SK-N-SH treated with all-trans-retinoic acid at 6 μM for 48 hours (cell line): Measurements from ENCODE around the gene ADM5.

Source experiments
- ATAC-seq: fragments of 200-7000 bp; cut with Tn5 transposase; 3 replicates; pipeline ENCODE4 v1.9.1; 2020; ENCODE audit warnings: mild to moderate bottlenecking, moderate library complexity
- BACH2 ChIP-seq: fragments of 250-450 bp; sonication (Bioruptor Pico); IDR thresholded peaks from 2 replicates; pipeline ENCODE4 v1.9.0; 2021; ENCODE audit warnings: mild to moderate bottlenecking, borderline replicate concordance
- ESRRG ChIP-seq: fragments of 250-450 bp; sonication (Bioruptor Pico); IDR thresholded peaks from 2 replicates; pipeline ENCODE4 v1.6.1; 2021; ENCODE audit warnings: mild to moderate bottlenecking
- GLIS3 ChIP-seq: fragments of 250-450 bp; sonication (Bioruptor Pico); IDR thresholded peaks from 2 replicates; pipeline ENCODE4 v1.5.0; 2020; ENCODE audit warnings: mild to moderate bottlenecking, moderate library complexity
- ISL1 ChIP-seq: fragments of 250-450 bp; sonication (Bioruptor Pico); IDR thresholded peaks from 2 replicates; pipeline ENCODE4 v2.1.2; 2022; ENCODE audit warnings: mild to moderate bottlenecking, moderate library complexity
- OSR1 ChIP-seq: fragments of 250-450 bp; sonication (Bioruptor Pico); IDR thresholded peaks from 2 replicates; pipeline ENCODE4 v1.8.0; 2022; ENCODE audit warnings: moderate library complexity, mild to moderate bottlenecking, inconsistent platforms
- RARB ChIP-seq: fragments of 250-450 bp; sonication (Bioruptor Pico); IDR thresholded peaks from 2 replicates; pipeline ENCODE4 v1.8.0; 2021; ENCODE audit warnings: mild to moderate bottlenecking, moderate library complexity
- SNAI2 ChIP-seq: fragments of 250-450 bp; sonication (Bioruptor Pico); IDR thresholded peaks from 2 replicates; pipeline ENCODE4 v1.5.0; 2020; ENCODE audit warnings: mild to moderate bottlenecking, moderate library complexity
- TCF4 ChIP-seq: fragments of 250-450 bp; sonication (Bioruptor Pico); IDR thresholded peaks from 2 replicates; pipeline ENCODE4 v1.8.0; 2021; ENCODE audit warnings: mild to moderate bottlenecking, moderate library complexity, borderline replicate concordance
- TOX ChIP-seq: fragments of 250-450 bp; sonication (Bioruptor Pico); IDR thresholded peaks from 2 replicates; pipeline ENCODE4 v1.8.0; 2021; ENCODE audit warnings: mild to moderate bottlenecking, moderate library complexity, borderline replicate concordance
- ZFP3 ChIP-seq: fragments of 250-450 bp; sonication (Bioruptor Pico); IDR thresholded peaks from 2 replicates; pipeline ENCODE4 v1.5.0; 2020; ENCODE audit warnings: mild to moderate bottlenecking, moderate library complexity
- ZFP30 ChIP-seq: fragments of 450-650 bp; formaldehyde crosslinking; IDR thresholded peaks from 2 replicates; pipeline ENCODE4 v1.5.0; 2022; ENCODE audit warnings: mild to moderate bottlenecking, moderate library complexity
- ZNF565 ChIP-seq: fragments of 450-650 bp; formaldehyde crosslinking; conservative IDR thresholded peaks from 2 replicates; pipeline ENCODE4 v1.5.0; 2020; ENCODE audit warnings: low read depth, mild to moderate bottlenecking, moderate library complexity
- ZNF70 ChIP-seq: fragments of 450-650 bp; formaldehyde crosslinking; IDR thresholded peaks from 2 replicates; pipeline ENCODE4 v1.5.0; 2020; ENCODE audit warnings: mild to moderate bottlenecking, moderate library complexity
- ZNF8 ChIP-seq: fragments of 450-650 bp; formaldehyde crosslinking; IDR thresholded peaks from 2 replicates; pipeline ENCODE4 v1.5.0; 2020; ENCODE audit warnings: mild to moderate bottlenecking, moderate library complexity
- TF ChIP-seq, protein P1 (sequence below): fragments of 250-450 bp; sonication (Bioruptor Pico); IDR thresholded peaks from 2 replicates; pipeline ENCODE4 v1.5.1; 2021; ENCODE audit warnings: mild to moderate bottlenecking, moderate library complexity
- TF ChIP-seq, protein P2 (sequence below): fragments of 250-450 bp; sonication (Bioruptor Pico); IDR thresholded peaks from 2 replicates; pipeline ENCODE4 v1.8.0; 2021; ENCODE audit warnings: low read depth, mild to moderate bottlenecking, moderate library complexity, borderline replicate concordance
- TF ChIP-seq, protein P3 (sequence below): fragments of 250-450 bp; sonication (Bioruptor Pico); IDR thresholded peaks from 2 replicates; pipeline ENCODE4 v1.8.0; 2020; ENCODE audit warnings: mild to moderate bottlenecking, moderate library complexity, borderline replicate concordance

The ADM5 gene

DNA sequence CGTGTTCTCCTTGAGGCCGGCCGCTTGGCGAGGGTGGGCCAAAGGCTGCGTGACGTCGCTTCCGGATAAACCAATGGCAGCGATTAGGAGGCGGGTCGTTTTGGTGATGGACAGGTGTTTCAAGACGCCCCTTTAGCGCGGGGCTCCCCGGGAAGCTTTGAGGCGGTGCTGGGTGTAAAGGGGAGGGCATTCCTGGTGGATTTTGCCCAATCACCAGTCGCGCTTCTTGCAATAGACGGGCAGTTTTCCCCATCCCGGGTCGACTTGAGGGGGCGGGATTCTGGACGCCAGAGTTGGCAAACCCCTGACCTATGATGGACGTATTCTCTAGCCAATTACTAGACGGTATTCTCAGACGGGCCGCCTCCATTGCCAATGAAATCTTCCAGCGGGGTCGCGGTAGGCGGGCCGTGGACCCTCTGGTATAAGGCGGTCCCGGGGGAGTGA is 12.6 kb upstream of the ADM5 start:
- no peak for TF ChIP-seq ZNF565 (CRISPR knock-in tag)
- no peak for TF ChIP-seq OSR1 (CRISPR knock-in tag)
- TF ChIP-seq, protein P1, sequence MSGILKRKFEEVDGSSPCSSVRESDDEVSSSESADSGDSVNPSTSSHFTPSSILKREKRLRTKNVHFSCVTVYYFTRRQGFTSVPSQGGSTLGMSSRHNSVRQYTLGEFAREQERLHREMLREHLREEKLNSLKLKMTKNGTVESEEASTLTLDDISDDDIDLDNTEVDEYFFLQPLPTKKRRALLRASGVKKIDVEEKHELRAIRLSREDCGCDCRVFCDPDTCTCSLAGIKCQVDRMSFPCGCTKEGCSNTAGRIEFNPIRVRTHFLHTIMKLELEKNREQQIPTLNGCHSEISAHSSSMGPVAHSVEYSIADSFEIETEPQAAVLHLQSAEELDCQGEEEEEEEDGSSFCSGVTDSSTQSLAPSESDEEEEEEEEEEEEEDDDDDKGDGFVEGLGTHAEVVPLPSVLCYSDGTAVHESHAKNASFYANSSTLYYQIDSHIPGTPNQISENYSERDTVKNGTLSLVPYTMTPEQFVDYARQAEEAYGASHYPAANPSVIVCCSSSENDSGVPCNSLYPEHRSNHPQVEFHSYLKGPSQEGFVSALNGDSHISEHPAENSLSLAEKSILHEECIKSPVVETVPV = no peak
- no peak for TF ChIP-seq SNAI2 (CRISPR knock-in tag)
- TF ChIP-seq, protein P2, sequence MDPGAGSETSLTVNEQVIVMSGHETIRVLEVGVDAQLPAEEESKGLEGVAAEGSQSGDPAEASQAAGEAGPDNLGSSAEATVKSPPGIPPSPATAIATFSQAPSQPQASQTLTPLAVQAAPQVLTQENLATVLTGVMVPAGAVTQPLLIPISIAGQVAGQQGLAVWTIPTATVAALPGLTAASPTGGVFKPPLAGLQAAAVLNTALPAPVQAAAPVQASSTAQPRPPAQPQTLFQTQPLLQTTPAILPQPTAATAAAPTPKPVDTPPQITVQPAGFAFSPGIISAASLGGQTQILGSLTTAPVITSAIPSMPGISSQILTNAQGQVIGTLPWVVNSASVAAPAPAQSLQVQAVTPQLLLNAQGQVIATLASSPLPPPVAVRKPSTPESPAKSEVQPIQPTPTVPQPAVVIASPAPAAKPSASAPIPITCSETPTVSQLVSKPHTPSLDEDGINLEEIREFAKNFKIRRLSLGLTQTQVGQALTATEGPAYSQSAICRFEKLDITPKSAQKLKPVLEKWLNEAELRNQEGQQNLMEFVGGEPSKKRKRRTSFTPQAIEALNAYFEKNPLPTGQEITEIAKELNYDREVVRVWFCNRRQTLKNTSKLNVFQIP (CRISPR knock-in tag) = no peak
- TF ChIP-seq, protein P3, sequence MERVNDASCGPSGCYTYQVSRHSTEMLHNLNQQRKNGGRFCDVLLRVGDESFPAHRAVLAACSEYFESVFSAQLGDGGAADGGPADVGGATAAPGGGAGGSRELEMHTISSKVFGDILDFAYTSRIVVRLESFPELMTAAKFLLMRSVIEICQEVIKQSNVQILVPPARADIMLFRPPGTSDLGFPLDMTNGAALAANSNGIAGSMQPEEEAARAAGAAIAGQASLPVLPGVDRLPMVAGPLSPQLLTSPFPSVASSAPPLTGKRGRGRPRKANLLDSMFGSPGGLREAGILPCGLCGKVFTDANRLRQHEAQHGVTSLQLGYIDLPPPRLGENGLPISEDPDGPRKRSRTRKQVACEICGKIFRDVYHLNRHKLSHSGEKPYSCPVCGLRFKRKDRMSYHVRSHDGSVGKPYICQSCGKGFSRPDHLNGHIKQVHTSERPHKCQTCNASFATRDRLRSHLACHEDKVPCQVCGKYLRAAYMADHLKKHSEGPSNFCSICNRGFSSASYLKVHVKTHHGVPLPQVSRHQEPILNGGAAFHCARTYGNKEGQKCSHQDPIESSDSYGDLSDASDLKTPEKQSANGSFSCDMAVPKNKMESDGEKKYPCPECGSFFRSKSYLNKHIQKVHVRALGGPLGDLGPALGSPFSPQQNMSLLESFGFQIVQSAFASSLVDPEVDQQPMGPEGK (CRISPR knock-in tag) = no peak
- TF ChIP-seq ZNF70 (CRISPR knock-in tag) = no peak
- TF ChIP-seq ESRRG = no peak
- no peak for TF ChIP-seq GLIS3 (CRISPR knock-in tag)
- TF ChIP-seq BACH2 (CRISPR knock-in tag) = no peak
- TF ChIP-seq TCF4 = no peak
- no peak for TF ChIP-seq RARB
- TF ChIP-seq ZFP3 (CRISPR knock-in tag) = no peak
- ATAC-seq = peak; percentile 81

DNA sequence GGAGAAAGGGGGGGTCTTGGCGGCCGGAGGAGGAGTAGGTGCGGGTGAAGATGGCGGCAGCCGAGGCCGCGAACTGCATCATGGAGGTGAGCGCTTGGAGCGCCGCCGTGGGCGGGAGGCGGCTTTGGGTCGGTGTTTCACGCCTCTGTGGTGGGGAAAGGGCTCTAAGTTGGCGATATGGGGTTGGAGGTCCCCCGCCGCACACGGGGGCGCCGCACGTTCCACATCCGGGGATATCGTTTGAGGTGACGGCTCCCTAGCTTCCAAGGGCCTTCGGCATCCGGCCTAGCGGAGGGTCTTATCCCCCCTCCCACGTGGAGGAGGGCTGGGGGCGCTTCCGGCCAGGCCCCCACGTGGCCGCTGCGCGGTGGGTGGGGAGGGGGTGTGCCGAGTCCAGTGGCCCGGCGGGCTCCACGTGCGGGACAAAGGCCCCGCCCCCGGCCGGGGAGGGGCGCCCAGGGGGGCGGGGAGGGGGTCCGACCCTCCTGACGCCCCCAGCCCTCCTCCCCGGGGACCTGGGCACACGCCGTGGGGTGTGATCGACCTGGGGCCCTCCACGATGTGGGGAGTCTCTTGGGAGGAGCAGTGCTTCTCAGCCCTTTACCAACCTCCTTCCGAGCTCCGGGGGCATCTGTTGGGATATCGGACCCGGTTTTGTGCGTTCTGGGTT is 12.0 kb upstream of the ADM5 start, which contains the start of gene PRMT1:
Gene PRMT1, plus strand, starts transcription at position 41 of the 670 bp plus-strand sequence. Its CDS starts 10 bp downstream, at position 51.
- TF ChIP-seq, protein P2 (CRISPR knock-in tag) = no peak
- no peak for TF ChIP-seq TOX
- no peak for TF ChIP-seq ZNF8 (CRISPR knock-in tag)
- no peak for TF ChIP-seq ZNF70 (CRISPR knock-in tag)
- no peak for TF ChIP-seq ESRRG
- TF ChIP-seq ISL1 (CRISPR knock-in tag) = no peak
- TF ChIP-seq GLIS3 (CRISPR knock-in tag) = no peak
- TF ChIP-seq ZFP30 (CRISPR knock-in tag) = 0 out of 2 replicates have a peak, but pooled peaks have one; percentile 29
- no peak for TF ChIP-seq ZFP3 (CRISPR knock-in tag)
- TF ChIP-seq, protein P1 = no peak
- TF ChIP-seq, protein P3 (CRISPR knock-in tag) = peak; percentile 51; the same call in 1 of the 2 replicates
- peak; percentile 13 for ATAC-seq

DNA sequence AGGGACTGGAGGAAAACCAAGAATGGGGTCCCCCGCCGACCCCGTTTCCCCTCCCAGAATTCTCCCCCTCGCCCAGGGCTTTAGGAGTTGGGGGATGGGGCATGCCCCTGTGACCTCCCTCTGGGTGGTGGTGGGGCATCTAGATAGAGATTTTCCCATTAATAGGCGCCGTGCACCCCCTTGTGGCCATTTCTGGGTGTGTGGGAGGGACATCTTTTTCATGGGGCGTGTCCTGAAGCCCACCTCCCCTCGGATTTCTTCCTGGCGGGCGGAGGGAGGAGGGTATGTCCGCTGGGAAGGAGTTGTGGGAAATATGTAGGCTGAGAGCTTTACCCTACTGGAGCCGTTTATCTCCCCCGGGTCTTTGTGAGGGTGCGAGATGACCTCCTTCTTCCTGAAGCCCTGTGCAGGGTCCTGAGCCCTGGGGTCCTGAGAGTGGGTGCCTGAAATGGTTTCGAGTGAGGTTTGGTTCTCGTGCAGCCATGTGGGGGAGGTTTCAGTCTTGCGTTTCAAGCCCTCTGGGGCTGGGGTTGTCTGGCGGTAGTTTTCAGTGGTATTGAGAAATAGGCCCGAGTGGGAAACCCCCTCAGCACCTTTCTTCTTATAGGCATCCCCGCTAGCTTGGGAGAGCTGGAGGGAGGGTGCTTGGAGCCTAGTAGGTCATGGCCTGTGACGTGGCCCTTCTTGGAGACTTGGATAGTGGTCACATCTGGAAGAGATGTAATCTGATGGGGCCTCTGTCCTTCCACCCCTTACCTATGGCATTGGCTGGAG is 11.3 kb upstream of the ADM5 start:
- TF ChIP-seq RARB = no peak
- TF ChIP-seq ZFP3 (CRISPR knock-in tag) = no peak
- TF ChIP-seq SNAI2 (CRISPR knock-in tag) = no peak

More for the DNA sequence above, 11.3 kb upstream of the ADM5 start:
- peak; percentile 25 for ATAC-seq
